IMR-90 (cell line): ENCODE measurements around the gene ZNF354B. TPM values are rescaled to one million over a fixed set of nuclear protein-coding genes. Genes with fewer than 3 reads are reported as not detected.

ENCODE experiments used
- ATAC-seq: fragments of 200-7000 bp; cut with Tn5 transposase; 2 replicates; pipeline ENCODE4 v1.9.1; 2020; ENCODE audit warnings: low read depth, mild to moderate bottlenecking, moderate library complexity
- BruUV-seq: library from RNA; stranded (reverse); fragments of 400-500 nt; replicated peaks from 2 replicates; lab custom pipeline; 2021; lab: Mats Ljungman, UMichigan
- CTCF ChIA-PET: fragments of 300-600 bp; formaldehyde crosslinking; extraction: SDS; loops from one replicate; lab custom pipeline; 2021; ENCODE audit warnings: antibody characterized with exemption; lab: Yijun Ruan, JAX
- POLR2A ChIA-PET: fragments of 300-600 bp; sonication (Branson Sonifier 250); formaldehyde crosslinking; loops from one replicate; lab custom pipeline; 2022; ENCODE audit warnings: antibody characterized with exemption; ENCODE audit not compliant: unreplicated experiment; lab: Charles Lee
- DNase-seq: peaks from one replicate; pipeline ENCODE4 v3.0.0; 2013
- H2AFZ ChIP-seq: replicated peaks from 2 replicates; pipeline ENCODE3; 2013; ENCODE audit warnings: low read length, mild to moderate bottlenecking; ENCODE audit not compliant: poor library complexity
- H2AK5ac ChIP-seq: 2 replicates; pipeline ENCODE4 v1.6.1; 2013; ENCODE audit warnings: low read depth, low read length, inconsistent platforms
- H2AK9ac ChIP-seq: replicated peaks from 2 replicates; pipeline ENCODE3; 2013; ENCODE audit warnings: mild to moderate bottlenecking, low read depth, low read length, moderate library complexity; ENCODE audit not compliant: poor library complexity
- H2BK120ac ChIP-seq: 2 replicates; pipeline ENCODE4 v1.6.1; 2013; ENCODE audit warnings: low read depth, low read length, inconsistent platforms
- H2BK15ac ChIP-seq: 3 replicates; pipeline ENCODE4 v1.6.1; 2013; ENCODE audit warnings: low read depth, low read length, inconsistent platforms
- H2BK20ac ChIP-seq: 2 replicates; pipeline ENCODE4 v1.6.1; 2013; ENCODE audit warnings: low read depth, mild to moderate bottlenecking, inconsistent platforms, low read length, moderate library complexity
- H2BK5ac ChIP-seq: 2 replicates; pipeline ENCODE4 v1.6.1; 2013; ENCODE audit warnings: mild to moderate bottlenecking, low read depth, low read length, inconsistent platforms; ENCODE audit not compliant: poor library complexity, severe bottlenecking
- H3K14ac ChIP-seq: replicated peaks from 2 replicates; pipeline ENCODE4 v1.6.1; 2013; ENCODE audit warnings: low read depth, low read length, inconsistent platforms
- H3K18ac ChIP-seq: 2 replicates; pipeline ENCODE4 v1.6.1; 2013; ENCODE audit warnings: low read depth, low read length, control low read depth
- H3K23ac ChIP-seq: 2 replicates; pipeline ENCODE4 v1.6.1; 2013; ENCODE audit warnings: low read depth, low read length, inconsistent platforms
- H3K27ac ChIP-seq: 2 replicates; pipeline ENCODE4 v1.5.1; 2013; ENCODE audit warnings: mild to moderate bottlenecking, control low read depth, low read length; ENCODE audit not compliant: insufficient read depth
- H3K27me3 ChIP-seq: 2 replicates; pipeline ENCODE4 v1.6.1; 2013; ENCODE audit warnings: low read length; ENCODE audit not compliant: control insufficient read depth, insufficient read depth
- H3K36me3 ChIP-seq: 2 replicates; pipeline ENCODE4 v1.6.1; 2013; ENCODE audit warnings: low read length, mixed read lengths; ENCODE audit not compliant: control insufficient read depth, insufficient read depth
- H3K4ac ChIP-seq: 2 replicates; pipeline ENCODE4 v1.6.1; 2013; ENCODE audit warnings: low read depth, low read length, inconsistent platforms
- H3K4me1 ChIP-seq: 2 replicates; pipeline ENCODE4 v1.6.1; 2013; ENCODE audit warnings: low read length, mixed read lengths; ENCODE audit not compliant: control insufficient read depth, insufficient read depth
- H3K4me2 ChIP-seq: 2 replicates; pipeline ENCODE4 v1.6.1; 2013; ENCODE audit warnings: low read depth, mild to moderate bottlenecking, control low read depth, low read length, moderate library complexity
- H3K4me3 ChIP-seq: 2 replicates; pipeline ENCODE4 v1.5.1; 2013; ENCODE audit warnings: low read depth, mild to moderate bottlenecking, control low read depth, low read length, moderate library complexity; ENCODE audit not compliant: insufficient read depth
- H3K56ac ChIP-seq: 2 replicates; pipeline ENCODE4 v1.6.1; 2013; ENCODE audit warnings: low read length, inconsistent platforms; ENCODE audit not compliant: insufficient read depth; ENCODE audit errors: extremely low read depth
- H3K79me1 ChIP-seq, 2 experiments: 2 replicates each; pipeline ENCODE4 v1.6.1; 2013; ENCODE audit warnings: low read length in 2 of 2, inconsistent platforms in 1 of 2, low read depth in 1 of 2
- H3K9ac ChIP-seq: 2 replicates; pipeline ENCODE4 v1.6.1; 2013; ENCODE audit warnings: low read depth, low read length, control low read depth
- H3K9me1 ChIP-seq: 2 replicates; pipeline ENCODE4 v1.6.1; 2013; ENCODE audit warnings: low read length, inconsistent platforms; ENCODE audit not compliant: insufficient read depth
- H3K9me3 ChIP-seq: 2 replicates; pipeline ENCODE4 v1.6.1; 2013; ENCODE audit warnings: low read length; ENCODE audit not compliant: control insufficient read depth, insufficient read depth
- H4K20me1 ChIP-seq: 2 replicates; pipeline ENCODE4 v1.6.1; 2013; ENCODE audit warnings: low read length, inconsistent platforms; ENCODE audit not compliant: insufficient read depth
- H4K5ac ChIP-seq: 2 replicates; pipeline ENCODE4 v1.6.1; 2013; ENCODE audit warnings: mild to moderate bottlenecking, low read depth, low read length, control low read depth
- H4K8ac ChIP-seq, 2 experiments: 2 replicates each; pipeline ENCODE4 v1.6.1; 2013; ENCODE audit warnings: low read depth in 2 of 2, low read length in 2 of 2, control low read depth in 1 of 2, inconsistent platforms in 1 of 2
- H4K91ac ChIP-seq: 2 replicates; pipeline ENCODE4 v1.6.1; 2013; ENCODE audit warnings: low read depth, low read length, inconsistent platforms; ENCODE audit not compliant: insufficient read depth
- BHLHE40 ChIP-seq: fragments of 150-350 bp; IDR thresholded peaks from 2 replicates; pipeline ENCODE4 v1.6.1; 2016; ENCODE audit warnings: mild to moderate bottlenecking, low read depth, low read length
- CEBPB ChIP-seq: IDR thresholded peaks from 2 replicates; pipeline ENCODE4 v1.6.1; 2012; ENCODE audit warnings: low read depth, low read length, improper control_type of control experiment
- CHD1 ChIP-seq: IDR thresholded peaks from 2 replicates; pipeline ENCODE4 v1.6.1; 2012; ENCODE audit warnings: low read depth, low read length, improper control_type of control experiment
- FOS ChIP-seq: fragments of 150-350 bp; IDR thresholded peaks from 2 replicates; pipeline ENCODE4 v1.6.1; 2016; ENCODE audit warnings: low read depth, low read length
- MAFK ChIP-seq: IDR thresholded peaks from 2 replicates; pipeline ENCODE4 v1.6.1; 2012; ENCODE audit warnings: low read depth, low read length, improper control_type of control experiment
- MAZ ChIP-seq: IDR thresholded peaks from 2 replicates; pipeline ENCODE4 v1.6.1; 2012; ENCODE audit warnings: low read depth, mild to moderate bottlenecking, low read length, improper control_type of control experiment, moderate library complexity, borderline replicate concordance
- RAD21 ChIP-seq: IDR thresholded peaks from 2 replicates; pipeline ENCODE4 v1.6.1; 2012; ENCODE audit warnings: low read length, improper control_type of control experiment
- RCOR1 ChIP-seq: IDR thresholded peaks from 2 replicates; pipeline ENCODE4 v1.6.1; 2012; ENCODE audit warnings: mild to moderate bottlenecking, low read length, improper control_type of control experiment; ENCODE audit not compliant: insufficient replicate concordance
- SMC3 ChIP-seq: fragments of 150-350 bp; IDR thresholded peaks from 2 replicates; pipeline ENCODE4 v1.6.1; 2016; ENCODE audit warnings: low read depth, mild to moderate bottlenecking, antibody characterized with exemption, low read length, moderate library complexity
- WGBS, 2 experiments: methylation state at CpG; one replicate each; pipeline versions ENCODE4 v1.1.5 to v1.1.7; 2013; ENCODE audit warnings: missing lambda C conversion rate in 2 of 2; ENCODE audit not compliant: insufficient read length in 1 of 2; ENCODE audit errors: extremely low coverage in 2 of 2; 5-methylcytosine and 5-hydroxymethylcytosine counted together
- dilution Hi-C: fragments of 300-500 bp; cut with HindIII; formaldehyde crosslinking; loops from one replicate; pipeline ENCODE4 v1.14.3; 2018; ENCODE audit warnings: low sequenced_read_pairs; ENCODE audit not compliant: unreplicated experiment
- in situ Hi-C: fragments of 300-500 bp; cut with MboI; formaldehyde crosslinking; loops from 3 replicates; pipeline ENCODE4 v1.14.3; 2019; ENCODE audit warnings: low sequenced_read_pairs, inconsistent platforms, mixed read lengths
- intact Hi-C: fragments of 100-400 bp; cut with micrococcal nuclease; formaldehyde crosslinking; loops from 2 replicates; pipeline ENCODE4 v1.10.0; 2022
- polyA plus RNA-seq, 3 experiments: library from polyadenylated mRNA; depleted of rRNA; stranded (reverse); fragments of >200 nt; gene quantifications; 2 replicates each; pipeline ENCODE4 v1.2.3, GENCODE V29; 2012; ENCODE audit warnings: low replicate concordance in 1 of 3
- total RNA-seq: library from RNA; depleted of rRNA; stranded (reverse); fragments of >200 nt; gene quantifications from 2 replicates; pipeline ENCODE4 v1.2.3, GENCODE V29; 2012
- TF ChIP-seq, protein P1 (sequence below): conservative IDR thresholded peaks from 2 replicates; pipeline ENCODE4 v1.5.1; 2012; ENCODE audit warnings: mild to moderate bottlenecking, low read depth, low read length, improper control_type of control experiment

ZNF354B gene
- total and polyA plus RNA-seq, 2 of the 4 experiments (the other 2 are of a cell fraction): 5.0 to 6.7 TPM

DNA sequence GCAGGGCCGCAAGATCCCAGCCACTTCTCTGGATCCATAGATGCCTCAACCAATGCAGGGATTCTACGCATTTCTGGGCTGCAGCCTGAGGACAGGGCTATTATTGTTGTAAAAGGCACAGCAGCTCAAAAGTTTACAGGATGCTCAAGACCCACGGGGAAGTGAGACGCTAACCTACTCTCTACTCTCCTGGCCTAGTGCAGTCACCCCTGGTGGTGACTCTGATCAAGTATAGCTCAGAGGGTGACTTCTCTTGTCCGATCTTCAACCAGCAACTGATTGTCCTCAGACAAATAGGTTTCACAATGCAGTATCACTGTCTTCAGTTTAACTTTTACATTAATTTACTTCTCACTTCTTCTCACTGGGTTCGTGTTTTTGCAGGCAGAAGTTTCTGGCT lies 34.3 kb upstream of the ZNF354B start:
- no peak for DNase-seq
- no peaks in the 10 kb centered on the region for H4K20me1 ChIP-seq

More for the DNA sequence above, 34.3 kb upstream of the ZNF354B start:
- Histone ChIP-seq H3K4me1 (no peaks in the 10 kb centered on the region), H3K18ac (no peak overlapping the region), H4K8ac (no peak overlapping the region), H2AFZ (no peak overlapping the region), H3K23ac (no peak overlapping the region), H2BK5ac (no peak overlapping the region), H3K9me1 (no peaks in the 10 kb centered on the region), H3K9ac (no peak overlapping the region), H2AK5ac (no peak overlapping the region), H2BK120ac (no peak overlapping the region), H4K91ac (no peak overlapping the region), H3K4ac (no peak overlapping the region), H3K14ac (no peak overlapping the region), H3K4me3 (no peak overlapping the region), H2AK9ac (no peak overlapping the region), H3K9me3 (peaks cover 9% of the 10 kb centered on the region), H3K79me1 (no peaks in the 10 kb centered on the region), H2BK20ac (no peak overlapping the region), H3K36me3 (no peaks in the 10 kb centered on the region), H2BK15ac (no peak overlapping the region), H3K27me3 (no peaks in the 10 kb centered on the region), H3K56ac (no peak overlapping the region), H3K4me2 (no peak overlapping the region), H4K5ac (no peak overlapping the region), H3K27ac (no peak overlapping the region)
- dilution Hi-C loops: no loop called here
- no TSS peak for BruUV-seq
- ChIA-PET POLR2A (no interaction called here), CTCF (interaction anchor here (0.6 kb wide), 1 partner anchor 22 kb away, joined by 3 read pairs; no protein-coding TSS in a partner anchor)
- no peak for ATAC-seq
- WGBS, 2 experiments: 0% methylated on average over 1 of the region's 6 CpGs; no CpG with 5 or more reads in 1 of the 2 experiments
- in situ Hi-C loops: no loop called here
- intact Hi-C loops: no loop called here
- TF ChIP-seq, protein P1, sequence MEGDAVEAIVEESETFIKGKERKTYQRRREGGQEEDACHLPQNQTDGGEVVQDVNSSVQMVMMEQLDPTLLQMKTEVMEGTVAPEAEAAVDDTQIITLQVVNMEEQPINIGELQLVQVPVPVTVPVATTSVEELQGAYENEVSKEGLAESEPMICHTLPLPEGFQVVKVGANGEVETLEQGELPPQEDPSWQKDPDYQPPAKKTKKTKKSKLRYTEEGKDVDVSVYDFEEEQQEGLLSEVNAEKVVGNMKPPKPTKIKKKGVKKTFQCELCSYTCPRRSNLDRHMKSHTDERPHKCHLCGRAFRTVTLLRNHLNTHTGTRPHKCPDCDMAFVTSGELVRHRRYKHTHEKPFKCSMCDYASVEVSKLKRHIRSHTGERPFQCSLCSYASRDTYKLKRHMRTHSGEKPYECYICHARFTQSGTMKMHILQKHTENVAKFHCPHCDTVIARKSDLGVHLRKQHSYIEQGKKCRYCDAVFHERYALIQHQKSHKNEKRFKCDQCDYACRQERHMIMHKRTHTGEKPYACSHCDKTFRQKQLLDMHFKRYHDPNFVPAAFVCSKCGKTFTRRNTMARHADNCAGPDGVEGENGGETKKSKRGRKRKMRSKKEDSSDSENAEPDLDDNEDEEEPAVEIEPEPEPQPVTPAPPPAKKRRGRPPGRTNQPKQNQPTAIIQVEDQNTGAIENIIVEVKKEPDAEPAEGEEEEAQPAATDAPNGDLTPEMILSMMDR: no peak
- TF ChIP-seq MAFK (no peak), SMC3 (no peak), RAD21 (no peak), RCOR1 (no peak), FOS (no peak), CHD1 (no peak), MAZ (no peak), BHLHE40 (no peak), CEBPB (no peak)
